HUES6 (cell line): ENCODE measurements around the gene PIM3.

Experiments used
- H3K27ac ChIP-seq: 2 replicates; pipeline ENCODE4 v1.7.0; 2013; ENCODE audit warnings: low read depth, mild to moderate bottlenecking, low read length, inconsistent platforms
- H3K27me3 ChIP-seq: 2 replicates; pipeline ENCODE4 v1.6.1; 2013; ENCODE audit warnings: low read length; ENCODE audit not compliant: control insufficient read depth, insufficient read depth
- H3K36me3 ChIP-seq: 2 replicates; pipeline ENCODE4 v1.6.1; 2013; ENCODE audit warnings: low read length; ENCODE audit not compliant: control insufficient read depth, insufficient read depth
- H3K4me1 ChIP-seq: 2 replicates; pipeline ENCODE4 v1.6.1; 2013; ENCODE audit warnings: low read length; ENCODE audit not compliant: control insufficient read depth, insufficient read depth
- H3K4me3 ChIP-seq: 2 replicates; pipeline ENCODE4 v1.5.1; 2013; ENCODE audit warnings: low read depth, low read length
- H3K9ac ChIP-seq: one replicate; pipeline ENCODE4 v1.6.1; 2013; ENCODE audit warnings: mild to moderate bottlenecking, low read length
- H3K9me3 ChIP-seq: 2 replicates; pipeline ENCODE4 v1.6.1; 2013; ENCODE audit warnings: low read depth, low read length; ENCODE audit not compliant: control insufficient read depth, insufficient read depth

The PIM3 gene

DNA sequence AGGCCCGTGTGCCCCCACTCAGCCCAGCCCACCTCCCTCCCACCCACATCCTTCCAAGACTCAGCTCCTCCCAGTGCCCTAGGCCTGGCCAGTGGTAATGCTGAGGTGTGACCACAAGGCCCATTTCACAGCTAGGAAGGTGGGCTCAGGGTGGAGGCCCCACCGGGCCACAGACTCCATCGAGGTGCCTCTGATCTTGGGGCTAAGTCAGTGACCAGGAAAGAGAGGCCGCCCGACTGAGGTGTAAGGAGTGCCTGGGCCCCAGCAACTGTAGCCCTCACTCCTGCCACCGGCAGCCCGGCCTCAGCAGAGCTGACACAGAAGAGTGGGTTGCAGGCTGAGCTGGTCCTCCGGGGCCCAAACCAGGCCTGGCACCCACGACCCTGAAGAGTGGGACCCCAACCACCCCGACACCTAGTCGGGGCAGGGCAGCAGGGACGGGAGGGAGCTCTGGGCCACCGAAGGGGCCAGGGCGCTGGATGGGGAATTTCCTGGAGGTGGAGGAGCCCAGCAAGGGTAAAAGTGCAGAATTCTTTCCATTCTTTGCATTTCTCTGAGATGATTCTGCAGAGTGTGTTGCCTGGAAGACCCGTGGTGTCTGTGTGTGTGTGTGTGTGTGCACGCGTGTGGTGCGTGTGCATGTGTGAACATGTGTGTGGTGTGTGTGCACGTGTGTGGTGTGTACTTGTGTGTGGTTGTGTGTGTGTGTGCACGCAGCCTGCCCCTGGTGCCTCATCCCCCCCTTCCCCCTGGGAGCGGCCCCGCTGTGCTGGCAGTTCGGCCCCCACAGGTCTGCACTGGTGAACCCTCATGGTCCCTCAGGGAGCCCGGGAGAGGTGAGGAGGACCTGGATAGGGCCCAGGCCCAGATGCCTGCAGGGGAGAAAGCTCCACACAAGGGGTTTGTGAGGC lies 8.3 kb upstream of the PIM3 start:
- H3K27ac ChIP-seq = peak overlapping the region; percentile 38; the same call in 1 of the 2 replicates
- no peak overlapping the region for H3K4me3 ChIP-seq
- H3K9me3 ChIP-seq = no peaks in the 10 kb centered on the region
- H3K4me1 ChIP-seq = peaks cover 45% of the 10 kb centered on the region
- no peaks in the 10 kb centered on the region for H3K27me3 ChIP-seq
- H3K9ac ChIP-seq = peak overlapping the region; percentile 58
- no peaks in the 10 kb centered on the region for H3K36me3 ChIP-seq

DNA sequence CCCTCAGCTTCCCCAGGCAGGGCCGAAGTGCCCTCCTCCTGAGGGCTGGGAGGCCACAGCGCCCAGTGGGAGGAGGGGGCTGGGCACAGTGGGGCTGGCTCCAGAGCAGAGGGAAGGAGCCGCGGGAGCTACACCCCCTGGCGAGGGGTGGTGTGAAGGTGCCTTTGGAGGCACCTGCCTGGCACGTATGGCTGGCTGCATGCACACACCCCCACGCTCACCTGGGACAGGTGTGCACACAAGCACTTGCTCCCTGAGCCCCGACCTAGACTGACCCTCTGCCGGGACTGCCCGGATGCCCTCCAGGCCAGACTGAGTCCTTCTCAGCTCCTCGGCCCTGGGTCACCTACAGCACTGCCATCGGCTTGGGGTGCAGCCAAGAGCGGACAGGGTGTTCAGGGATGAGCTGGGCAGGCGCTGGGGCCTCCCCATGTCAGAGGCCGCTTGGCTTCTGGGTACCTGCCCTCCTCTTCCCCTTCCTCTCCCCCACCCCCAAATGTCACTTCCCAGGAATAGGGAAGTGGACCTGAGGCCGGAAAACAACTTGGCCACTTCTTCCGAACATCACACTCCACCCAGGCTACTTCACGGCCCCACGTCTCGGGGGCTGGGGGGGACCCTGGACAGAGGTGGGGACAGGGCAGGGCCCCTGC lies 7.4 kb upstream of the PIM3 start:
- Histone ChIP-seq H3K27ac (no peak overlapping the region), H3K9ac (no peak overlapping the region), H3K27me3 (no peaks in the 10 kb centered on the region), H3K9me3 (no peaks in the 10 kb centered on the region), H3K4me3 (no peak overlapping the region), H3K4me1 (peaks cover 36% of the 10 kb centered on the region), H3K36me3 (no peaks in the 10 kb centered on the region)

DNA sequence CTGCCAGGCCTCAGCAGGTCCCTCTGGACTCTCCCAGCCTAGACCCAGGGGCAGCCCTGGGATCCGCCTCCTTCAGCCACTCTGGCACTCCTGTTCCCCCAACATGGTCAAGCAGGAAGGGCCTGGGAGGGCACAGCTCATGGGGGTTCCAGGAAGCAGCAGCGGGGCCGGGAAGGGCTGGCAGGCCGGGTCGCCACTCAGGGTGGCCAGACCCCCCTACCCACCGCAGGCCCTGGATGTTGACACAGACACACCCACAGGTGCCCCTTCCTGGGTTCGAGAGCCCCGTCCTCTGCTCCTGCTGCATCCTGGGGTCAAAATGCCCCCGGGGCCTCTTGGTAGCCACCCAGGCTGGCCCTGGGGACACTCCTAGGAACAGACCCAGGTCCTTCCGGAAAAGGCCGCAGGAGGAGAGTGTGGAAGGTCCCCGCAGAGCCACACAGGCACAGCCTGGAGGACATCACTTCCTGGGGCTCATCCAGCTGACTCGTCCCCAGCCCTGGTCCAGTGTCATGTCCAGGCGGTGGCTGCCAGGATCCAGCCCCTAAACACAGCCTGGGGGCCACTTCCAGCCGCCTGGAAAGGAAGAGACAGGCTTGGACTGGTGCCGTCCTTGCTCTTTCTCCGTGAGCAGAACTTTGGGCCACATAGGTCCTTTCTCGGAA lies 6.8 kb upstream of the PIM3 start:
- Histone ChIP-seq H3K9me3 (no peaks in the 10 kb centered on the region), H3K27ac (no peak overlapping the region), H3K27me3 (no peaks in the 10 kb centered on the region), H3K9ac (no peak overlapping the region), H3K36me3 (no peaks in the 10 kb centered on the region), H3K4me3 (no peak overlapping the region), H3K4me1 (peaks cover 30% of the 10 kb centered on the region; the same call in 1 of the 2 replicates)

- H3K27ac ChIP-seq = no peak overlapping the region
Observed at GRCh38 chr22:49954354-49954753, 6.2 kb upstream of the PIM3 start.

DNA sequence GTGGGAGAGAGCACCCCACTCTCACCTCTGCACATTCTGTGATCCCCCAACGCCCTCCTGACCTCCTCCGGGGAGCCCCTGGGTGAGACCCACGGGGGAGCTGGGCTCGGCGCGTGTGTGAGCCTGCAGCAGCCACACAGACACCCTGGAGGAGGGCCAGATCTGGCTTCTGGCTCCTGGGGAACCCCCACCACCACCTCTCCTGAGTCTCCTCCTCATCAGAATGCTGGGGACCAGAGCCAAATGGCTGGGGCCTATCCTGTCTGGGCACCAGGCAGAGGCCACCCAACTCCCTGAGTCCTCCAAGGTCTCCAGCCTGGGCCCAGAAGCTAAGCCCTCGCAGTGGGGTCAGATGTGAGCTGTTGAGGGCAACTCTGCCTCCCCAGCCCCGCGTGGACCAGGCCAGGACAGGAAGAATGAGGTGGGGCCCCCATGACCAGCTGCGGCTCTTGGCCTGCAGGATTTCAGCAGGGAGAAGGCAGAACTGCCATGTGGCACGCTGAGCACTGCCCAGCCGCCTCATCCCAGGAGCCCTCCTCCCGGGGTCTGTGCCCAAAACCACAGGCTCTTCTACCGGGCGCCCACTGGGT lies 5.5 kb upstream of the PIM3 start:
- Histone ChIP-seq H3K27ac (no peak overlapping the region), H3K4me1 (peaks cover 37% of the 10 kb centered on the region), H3K36me3 (no peaks in the 10 kb centered on the region), H3K9ac (no peak overlapping the region), H3K9me3 (no peaks in the 10 kb centered on the region), H3K27me3 (no peaks in the 10 kb centered on the region; the same call in 1 of the 2 replicates), H3K4me3 (no peak overlapping the region)

More at GRCh38 chr22:49954354-49954753, 6.2 kb upstream of the PIM3 start:
- Histone ChIP-seq H3K9me3 (no peaks in the 10 kb centered on the region), H3K4me1 (peaks cover 31% of the 10 kb centered on the region; the same call in 1 of the 2 replicates), H3K27me3 (no peaks in the 10 kb centered on the region; the same call in 1 of the 2 replicates), H3K36me3 (no peaks in the 10 kb centered on the region), H3K9ac (no peak overlapping the region), H3K4me3 (no peak overlapping the region)

GRCh38 chr22:49955581-49956417 lies 4.8 kb upstream of the PIM3 start:
- Histone ChIP-seq H3K9me3 (no peaks in the 10 kb centered on the region), H3K36me3 (no peaks in the 10 kb centered on the region), H3K4me1 (peaks cover 34% of the 10 kb centered on the region), H3K4me3 (no peak overlapping the region), H3K27ac (no peak overlapping the region), H3K27me3 (no peaks in the 10 kb centered on the region; the same call in 1 of the 2 replicates), H3K9ac (no peak overlapping the region)

- H3K9ac ChIP-seq = no peak overlapping the region
Observed at GRCh38 chr22:49956418-49956770, 4.2 kb upstream of the PIM3 start.

DNA sequence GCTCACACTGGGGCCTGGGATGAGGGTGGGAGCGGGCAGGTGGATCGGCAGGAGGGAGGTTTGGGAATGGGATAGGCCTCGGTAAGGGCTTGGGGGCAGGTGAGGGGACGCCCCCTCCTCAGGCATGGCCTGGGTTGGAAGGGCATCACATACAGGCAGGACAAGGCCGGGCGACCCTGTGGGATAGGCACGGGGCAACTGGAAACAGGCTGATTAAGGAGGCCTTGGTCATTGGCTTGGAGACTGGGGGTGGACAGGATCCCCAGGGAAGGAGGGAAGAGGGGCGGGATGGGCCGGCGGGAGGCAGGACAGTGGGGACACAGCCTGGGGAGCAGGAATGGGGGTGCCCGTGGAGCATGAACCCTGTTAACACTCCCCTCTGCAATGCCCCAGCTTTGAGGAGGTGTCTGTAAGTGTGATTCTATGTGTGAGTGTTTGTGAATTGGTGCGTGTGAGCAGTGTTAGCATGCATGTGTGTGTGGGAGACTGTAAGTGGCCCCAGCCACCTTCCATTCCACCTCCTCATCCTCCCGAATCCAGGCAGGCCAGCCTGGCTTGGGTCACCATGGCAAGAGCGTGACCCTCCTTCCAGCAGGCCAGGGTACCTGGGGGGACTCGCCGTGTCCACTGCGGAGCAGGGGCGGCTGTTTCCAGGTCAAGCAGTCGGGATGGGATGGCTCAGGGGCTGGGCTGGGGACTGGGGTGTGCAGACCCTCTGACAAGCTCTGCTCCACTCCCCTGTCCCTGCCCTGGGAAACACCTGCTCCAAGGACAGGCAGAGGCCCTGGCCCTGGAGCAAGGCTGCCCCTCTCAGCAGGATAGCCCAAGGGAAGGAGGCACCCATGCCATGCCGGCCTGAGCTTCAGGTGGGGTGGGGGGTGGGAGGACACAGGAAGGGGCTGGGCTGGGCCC lies 3.4 kb upstream of the PIM3 start:
- Histone ChIP-seq H3K27ac (no peak overlapping the region), H3K4me1 (peaks cover 20% of the 10 kb centered on the region)

More at GRCh38 chr22:49956418-49956770, 4.2 kb upstream of the PIM3 start:
- Histone ChIP-seq H3K4me3 (no peak overlapping the region), H3K27me3 (no peaks in the 10 kb centered on the region; the same call in 1 of the 2 replicates), H3K27ac (no peak overlapping the region), H3K36me3 (no peaks in the 10 kb centered on the region), H3K4me1 (peaks cover 28% of the 10 kb centered on the region), H3K9me3 (no peaks in the 10 kb centered on the region)

DNA sequence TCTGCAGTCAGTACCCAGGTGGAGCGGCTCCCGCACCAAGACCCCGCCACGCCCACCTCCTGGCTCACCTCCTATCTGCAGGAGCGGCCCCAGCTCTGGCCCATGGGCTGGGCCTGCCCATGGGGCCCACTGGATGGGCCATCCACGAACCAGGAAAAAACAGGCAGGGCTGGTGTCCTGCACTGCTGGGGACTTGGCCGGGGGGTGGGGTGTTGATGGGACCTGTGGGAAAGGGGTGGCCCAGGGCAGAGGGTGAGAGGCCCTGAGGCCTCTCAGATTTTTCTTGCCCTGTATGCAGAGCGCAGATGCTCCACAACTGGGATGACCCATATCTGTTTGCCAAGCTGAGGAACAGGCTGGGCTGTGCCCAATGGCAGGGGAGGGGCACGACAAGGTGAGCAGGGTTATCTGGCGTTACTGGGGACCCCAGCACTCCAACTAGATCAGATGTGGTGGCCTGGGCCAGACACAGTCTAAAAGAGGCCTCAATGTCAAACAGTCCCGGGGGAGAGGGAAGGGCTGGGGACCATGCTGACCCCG lies 2.7 kb upstream of the PIM3 start:
- H3K27ac ChIP-seq = no peak overlapping the region
- H3K36me3 ChIP-seq = peaks cover 8% of the 10 kb centered on the region
- peaks cover 20% of the 10 kb centered on the region for H3K4me1 ChIP-seq
- no peak overlapping the region for H3K9ac ChIP-seq
- no peak overlapping the region for H3K4me3 ChIP-seq
- H3K27me3 ChIP-seq = no peaks in the 10 kb centered on the region; the same call in 1 of the 2 replicates
- no peaks in the 10 kb centered on the region for H3K9me3 ChIP-seq

More for the DNA sequence above, 3.4 kb upstream of the PIM3 start:
- H3K9me3 ChIP-seq = no peaks in the 10 kb centered on the region
- H3K27me3 ChIP-seq = no peaks in the 10 kb centered on the region; the same call in 1 of the 2 replicates
- no peak overlapping the region for H3K4me3 ChIP-seq
- H3K9ac ChIP-seq = no peak overlapping the region
- H3K36me3 ChIP-seq = peaks cover 4% of the 10 kb centered on the region; the same call in 1 of the 2 replicates
